ENCODE data around the gene IFITM5.

IFITM5 gene

DNA sequence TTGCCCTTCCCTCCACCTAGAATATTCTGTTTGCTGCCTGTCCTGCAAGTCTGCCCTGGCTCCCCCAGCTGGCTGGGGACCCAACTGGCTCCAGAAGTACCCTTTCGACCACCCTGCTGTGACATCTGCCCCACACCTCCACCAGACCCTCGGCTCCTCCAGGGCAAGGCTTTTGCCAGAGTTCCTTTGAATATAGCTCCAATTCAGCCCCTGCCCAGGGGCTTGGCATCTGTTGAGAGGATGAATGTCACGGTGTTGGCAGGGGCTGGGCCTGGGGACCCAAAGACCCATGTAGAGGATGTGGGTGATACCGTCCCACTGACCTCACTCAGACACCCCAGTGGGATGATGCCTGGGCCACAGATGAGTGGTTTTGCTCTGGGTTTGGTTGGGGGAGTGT, 17.2 kb downstream of the IFITM5 start:
- DNase-seq = no peak

GRCh38 chr11:281486-282161, 17.7 kb downstream of the IFITM5 start:
- DNase-seq = no peak

- DNase-seq = no peak
These were observed 18.4 kb downstream of the IFITM5 start for GRCh38 chr11:280706-281485.

DNA sequence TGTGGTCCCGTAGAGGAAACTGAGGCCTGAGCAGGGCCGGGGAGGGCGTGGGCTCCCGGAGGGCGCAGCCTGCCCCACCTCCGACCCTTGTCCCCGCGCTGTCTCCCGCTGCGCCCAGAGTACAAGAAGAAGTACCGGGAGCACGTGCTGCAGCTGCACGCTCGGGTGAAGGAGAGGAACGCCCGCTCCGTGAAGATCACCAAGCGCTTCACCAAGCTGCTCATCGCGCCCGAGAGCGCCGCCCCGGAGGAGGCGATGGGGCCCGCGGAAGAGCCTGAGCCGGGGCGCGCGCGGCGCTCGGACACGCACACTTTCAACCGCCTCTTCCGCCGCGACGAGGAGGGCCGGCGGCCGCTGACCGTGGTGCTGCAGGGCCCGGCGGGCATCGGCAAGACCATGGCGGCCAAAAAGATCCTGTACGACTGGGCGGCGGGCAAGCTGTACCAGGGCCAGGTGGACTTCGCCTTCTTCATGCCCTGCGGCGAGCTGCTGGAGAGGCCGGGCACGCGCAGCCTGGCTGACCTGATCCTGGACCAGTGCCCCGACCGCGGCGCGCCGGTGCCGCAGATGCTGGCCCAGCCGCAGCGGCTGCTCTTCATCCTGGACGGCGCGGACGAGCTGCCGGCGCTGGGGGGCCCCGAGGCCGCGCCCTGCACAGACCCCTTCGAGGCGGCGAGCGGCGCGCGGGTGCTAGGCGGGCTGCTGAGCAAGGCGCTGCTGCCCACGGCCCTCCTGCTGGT, 19.2 kb downstream of the IFITM5 start:
- DNase-seq = peak; percentile 54

- peak; percentile 30 for DNase-seq
These were observed 20.0 kb downstream of the IFITM5 start for GRCh38 chr11:279040-279965.

DNA sequence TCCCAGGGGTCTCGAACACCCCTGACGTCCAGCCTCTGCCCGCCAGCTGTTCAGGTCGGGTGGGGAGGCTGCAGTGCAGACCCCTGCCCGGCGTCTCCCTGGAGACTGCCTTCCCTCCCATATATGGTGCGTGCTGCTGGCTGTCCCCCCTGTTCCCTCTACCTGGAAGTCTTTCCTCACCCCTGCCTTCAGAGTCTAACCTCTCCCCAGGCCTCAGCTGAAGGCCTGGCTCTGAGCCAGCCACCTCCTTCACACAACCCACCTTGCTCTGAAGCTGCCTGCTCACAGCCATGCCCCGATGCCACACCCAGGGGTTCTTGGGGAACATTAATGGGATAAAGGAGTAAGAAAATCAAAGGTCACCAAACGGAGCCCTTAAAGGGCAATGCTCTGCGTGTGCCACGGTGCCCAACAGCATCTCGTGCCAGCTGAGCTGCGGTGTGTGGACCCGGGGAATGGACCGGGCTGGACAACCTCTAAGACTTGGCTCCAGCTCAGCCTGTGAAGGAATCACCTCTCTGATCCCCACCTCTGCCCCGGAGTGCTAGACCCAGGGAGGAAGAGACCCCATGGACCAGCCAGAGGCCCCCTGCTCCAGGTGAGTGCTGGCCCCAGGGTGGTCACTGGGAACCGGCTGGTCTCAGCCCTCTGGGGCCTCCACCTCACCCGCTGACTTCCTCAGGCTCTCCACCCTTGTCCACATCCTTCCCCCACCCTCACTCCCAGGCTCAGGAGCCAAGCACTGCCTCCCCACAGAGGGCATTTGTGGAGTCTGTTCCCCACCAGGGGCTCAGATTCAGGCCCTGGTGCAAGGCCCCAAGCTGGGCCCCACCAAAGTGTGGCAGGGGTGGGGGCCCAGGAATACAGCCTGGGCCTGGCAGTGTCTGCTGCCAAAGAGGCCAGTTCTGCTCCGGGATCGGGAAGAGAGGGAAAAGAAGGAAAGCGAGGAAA, 21.1 kb downstream of the IFITM5 start, which contains the start of gene NLRP6:
TSS of gene NLRP6 (plus strand) at position 407 of the 951 bp plus-strand sequence. CDS start at position 570, 163 bp downstream.
- no peak for DNase-seq

DNA sequence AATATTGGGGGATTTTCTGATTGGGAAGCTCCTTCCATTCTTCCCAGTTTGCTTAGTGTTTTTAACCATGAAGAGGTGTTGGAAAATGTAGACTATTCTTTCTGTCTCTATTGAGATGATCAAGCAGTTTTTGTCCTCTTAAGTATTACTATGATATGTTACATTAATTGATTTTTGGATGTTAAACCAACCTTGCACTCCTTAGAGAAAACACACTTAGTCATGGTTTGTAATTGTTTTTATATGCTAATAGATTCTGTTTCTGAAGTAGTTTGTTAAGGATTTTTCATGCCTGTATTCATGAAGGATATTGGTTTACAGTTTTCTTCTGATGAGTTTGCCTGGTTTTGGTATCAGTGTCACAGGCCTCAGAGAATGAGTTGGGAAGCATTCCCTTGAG, 23.1 kb downstream of the IFITM5 start:
- no peak for DNase-seq

- DNase-seq = no peak
These were observed 26.5 kb downstream of the IFITM5 start for GRCh38 chr11:272931-273198.

DNA sequence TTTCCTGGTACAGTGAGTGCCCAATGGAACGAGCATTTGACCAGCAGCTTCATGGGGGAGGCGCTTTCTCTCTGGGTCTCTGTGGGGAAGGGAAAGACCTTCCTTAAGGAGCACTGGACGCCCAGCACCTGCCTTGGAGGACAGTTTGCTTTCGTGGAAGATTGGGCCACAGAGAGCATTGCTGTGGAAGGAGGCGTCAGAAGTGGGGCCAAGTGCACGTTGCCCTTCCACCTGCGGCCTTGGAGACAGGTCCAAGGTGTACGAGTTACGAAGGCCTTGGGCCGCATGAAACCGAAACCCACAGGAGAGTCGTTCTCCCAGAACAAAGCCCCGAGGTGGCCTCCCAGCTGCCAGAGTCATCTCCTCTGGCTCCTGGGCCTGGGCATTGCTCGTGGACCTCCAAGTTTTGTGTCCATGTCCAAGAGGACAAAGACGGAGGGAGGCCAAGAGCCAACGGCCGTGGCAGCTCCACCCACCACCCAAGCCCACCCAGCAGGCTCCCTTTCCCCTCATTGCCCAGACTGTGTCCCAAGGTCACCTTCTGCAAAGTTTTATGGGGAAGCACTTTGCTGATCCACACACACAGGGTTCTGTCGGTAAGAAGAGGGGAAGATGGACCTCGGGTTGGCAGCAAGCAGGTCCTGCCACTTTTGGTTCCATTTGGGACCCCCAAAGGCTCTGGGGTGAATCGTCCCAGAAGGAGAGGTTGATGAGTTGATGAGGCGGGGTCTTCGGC, 27.0 kb downstream of the IFITM5 start:
- no peak for DNase-seq

DNA sequence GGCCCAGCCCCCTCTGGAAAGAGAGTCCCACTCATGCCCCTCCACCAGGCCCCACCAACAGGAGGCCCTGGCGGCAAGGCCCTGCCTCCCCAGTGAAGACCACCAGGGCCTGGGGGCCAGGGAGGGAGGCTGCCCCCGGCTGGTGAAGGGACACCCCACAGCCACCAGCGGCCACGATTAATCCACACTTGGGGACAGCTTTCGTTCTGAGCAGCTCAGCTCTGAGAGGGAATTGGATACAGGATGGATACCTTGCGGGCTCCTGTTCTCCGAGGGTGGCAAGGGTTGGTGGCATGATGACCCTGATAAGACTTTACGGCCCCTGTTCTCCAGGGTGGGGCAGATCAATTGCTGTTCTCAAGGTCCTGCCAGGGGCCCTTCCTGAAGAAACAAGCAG, 28.0 kb downstream of the IFITM5 start:
- DNase-seq = no peak

DNA sequence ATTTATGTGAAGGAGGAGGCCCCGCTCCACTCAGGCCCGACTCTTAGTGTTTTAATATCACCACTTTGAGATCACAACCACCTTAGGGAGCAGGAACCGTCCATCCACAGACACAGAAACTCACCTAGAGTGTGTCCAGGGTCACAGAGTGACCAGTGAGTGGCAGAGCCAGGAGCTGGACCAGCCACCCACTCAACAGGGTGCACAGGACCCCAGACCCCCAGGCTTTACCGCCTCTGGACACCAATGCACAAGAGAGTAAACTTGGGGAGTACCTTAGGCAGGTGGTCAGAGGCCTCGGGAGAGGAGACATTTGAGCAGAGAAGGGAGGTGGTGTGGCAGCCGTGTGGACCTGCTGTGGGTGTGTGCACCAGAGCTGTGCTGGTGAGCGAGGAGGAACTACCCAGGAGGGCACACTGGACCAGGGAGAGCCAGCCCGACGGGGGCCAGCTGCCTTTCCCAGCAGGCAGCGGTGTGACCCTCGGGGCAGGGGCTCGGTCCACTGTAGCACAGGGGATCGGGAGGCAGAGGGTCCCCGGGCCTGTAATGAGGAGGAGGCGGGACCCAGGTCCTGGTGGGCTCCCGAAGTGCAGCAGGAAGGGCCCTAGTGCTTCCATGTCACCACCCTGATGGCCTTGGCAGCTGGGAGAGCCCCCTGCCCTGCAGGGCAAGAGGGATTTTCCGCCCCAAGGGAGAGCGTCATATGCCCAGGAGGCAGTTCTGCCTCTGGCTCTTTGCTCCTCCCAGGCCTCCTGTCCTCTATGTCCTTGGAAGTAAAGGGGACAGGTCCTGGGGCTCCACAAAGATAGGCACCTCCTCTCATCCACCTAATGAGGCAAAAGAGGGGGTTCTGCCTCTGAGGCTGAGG, 28.6 kb downstream of the IFITM5 start:
- DNase-seq = no peak

DNA sequence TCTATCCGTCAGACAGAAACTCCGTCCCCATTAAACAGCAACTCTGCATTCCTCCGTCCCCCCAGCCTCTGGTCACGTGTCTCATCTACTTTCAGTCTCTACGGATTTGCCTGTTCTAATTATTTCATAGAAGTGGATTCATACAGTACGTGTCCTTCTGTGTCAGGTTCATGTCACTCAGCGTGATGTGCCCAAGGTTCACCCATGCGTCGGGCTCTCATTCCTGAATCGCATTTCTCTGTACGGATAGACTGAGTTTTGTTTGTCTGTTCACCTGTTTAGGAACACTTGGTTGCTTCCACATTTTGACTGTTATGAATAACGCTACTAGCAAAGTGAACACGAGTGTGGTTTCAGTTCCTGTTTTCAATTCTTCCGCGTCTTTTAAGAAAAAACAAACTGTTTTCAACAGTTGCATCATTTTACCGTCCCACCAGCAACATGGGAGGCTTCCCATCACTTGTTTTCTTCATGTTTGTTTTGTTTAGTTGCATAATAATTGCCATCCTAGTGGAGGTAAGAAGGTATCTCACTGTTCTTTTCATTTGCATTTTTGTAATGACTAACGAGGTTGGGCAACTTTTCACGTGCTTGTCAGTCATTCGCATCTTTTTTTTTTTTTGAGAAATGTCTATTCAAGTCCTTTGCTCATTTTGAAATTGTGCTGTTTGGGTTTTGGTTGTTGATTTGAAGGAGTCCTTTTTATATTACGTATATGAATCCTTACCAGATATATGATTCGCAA, 30.0 kb downstream of the IFITM5 start:
- DNase-seq = peak; percentile 98

- DNase-seq = peak; percentile 95
These were observed 30.6 kb downstream of the IFITM5 start for GRCh38 chr11:268716-269145.

- peak; percentile 48 for DNase-seq
These were observed 31.8 kb downstream of the IFITM5 start for GRCh38 chr11:267491-267994.

GRCh38 chr11:266676-267439, 32.5 kb downstream of the IFITM5 start:
- DNase-seq = peak; percentile 41

- DNase-seq = no peak
These were observed 37.7 kb downstream of the IFITM5 start for GRCh38 chr11:261624-262023.

GRCh38 chr11:259413-259812, 39.9 kb downstream of the IFITM5 start:
- no peak for DNase-seq

All from MV-4-11 (cell line).